ENCODE measurements around the gene DHX8. TPM values are rescaled to one million over a fixed set of nuclear protein-coding genes. Genes with fewer than 3 reads are reported as not detected.

The DHX8 gene
- total and polyA plus RNA-seq, 2 of the 8 experiments (the other 6 are each of a cell fraction or from before 2014, with no cell fraction given) = 30.5 to 59.4 TPM

DNA sequence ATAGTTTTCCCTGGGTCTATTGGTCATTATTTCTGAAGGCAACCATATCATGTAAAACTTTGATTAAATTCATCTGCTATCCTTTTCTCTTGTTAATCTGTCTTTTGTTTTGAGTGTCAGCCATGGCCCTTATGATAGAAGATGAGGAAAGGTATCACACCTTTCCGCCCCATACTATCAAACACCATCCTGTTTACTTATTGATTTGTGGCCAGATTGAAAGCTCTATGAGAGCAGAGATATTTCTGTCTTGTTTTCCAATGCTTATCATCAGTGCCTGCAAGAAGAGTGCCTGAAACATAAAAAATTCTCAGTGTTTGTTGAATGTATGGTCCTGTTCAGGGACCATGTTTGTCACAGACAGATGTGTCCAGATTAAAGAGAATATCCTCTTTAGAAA, 22.6 kb upstream of the DHX8 start (continued):
- TF ChIP-seq, protein P1, sequence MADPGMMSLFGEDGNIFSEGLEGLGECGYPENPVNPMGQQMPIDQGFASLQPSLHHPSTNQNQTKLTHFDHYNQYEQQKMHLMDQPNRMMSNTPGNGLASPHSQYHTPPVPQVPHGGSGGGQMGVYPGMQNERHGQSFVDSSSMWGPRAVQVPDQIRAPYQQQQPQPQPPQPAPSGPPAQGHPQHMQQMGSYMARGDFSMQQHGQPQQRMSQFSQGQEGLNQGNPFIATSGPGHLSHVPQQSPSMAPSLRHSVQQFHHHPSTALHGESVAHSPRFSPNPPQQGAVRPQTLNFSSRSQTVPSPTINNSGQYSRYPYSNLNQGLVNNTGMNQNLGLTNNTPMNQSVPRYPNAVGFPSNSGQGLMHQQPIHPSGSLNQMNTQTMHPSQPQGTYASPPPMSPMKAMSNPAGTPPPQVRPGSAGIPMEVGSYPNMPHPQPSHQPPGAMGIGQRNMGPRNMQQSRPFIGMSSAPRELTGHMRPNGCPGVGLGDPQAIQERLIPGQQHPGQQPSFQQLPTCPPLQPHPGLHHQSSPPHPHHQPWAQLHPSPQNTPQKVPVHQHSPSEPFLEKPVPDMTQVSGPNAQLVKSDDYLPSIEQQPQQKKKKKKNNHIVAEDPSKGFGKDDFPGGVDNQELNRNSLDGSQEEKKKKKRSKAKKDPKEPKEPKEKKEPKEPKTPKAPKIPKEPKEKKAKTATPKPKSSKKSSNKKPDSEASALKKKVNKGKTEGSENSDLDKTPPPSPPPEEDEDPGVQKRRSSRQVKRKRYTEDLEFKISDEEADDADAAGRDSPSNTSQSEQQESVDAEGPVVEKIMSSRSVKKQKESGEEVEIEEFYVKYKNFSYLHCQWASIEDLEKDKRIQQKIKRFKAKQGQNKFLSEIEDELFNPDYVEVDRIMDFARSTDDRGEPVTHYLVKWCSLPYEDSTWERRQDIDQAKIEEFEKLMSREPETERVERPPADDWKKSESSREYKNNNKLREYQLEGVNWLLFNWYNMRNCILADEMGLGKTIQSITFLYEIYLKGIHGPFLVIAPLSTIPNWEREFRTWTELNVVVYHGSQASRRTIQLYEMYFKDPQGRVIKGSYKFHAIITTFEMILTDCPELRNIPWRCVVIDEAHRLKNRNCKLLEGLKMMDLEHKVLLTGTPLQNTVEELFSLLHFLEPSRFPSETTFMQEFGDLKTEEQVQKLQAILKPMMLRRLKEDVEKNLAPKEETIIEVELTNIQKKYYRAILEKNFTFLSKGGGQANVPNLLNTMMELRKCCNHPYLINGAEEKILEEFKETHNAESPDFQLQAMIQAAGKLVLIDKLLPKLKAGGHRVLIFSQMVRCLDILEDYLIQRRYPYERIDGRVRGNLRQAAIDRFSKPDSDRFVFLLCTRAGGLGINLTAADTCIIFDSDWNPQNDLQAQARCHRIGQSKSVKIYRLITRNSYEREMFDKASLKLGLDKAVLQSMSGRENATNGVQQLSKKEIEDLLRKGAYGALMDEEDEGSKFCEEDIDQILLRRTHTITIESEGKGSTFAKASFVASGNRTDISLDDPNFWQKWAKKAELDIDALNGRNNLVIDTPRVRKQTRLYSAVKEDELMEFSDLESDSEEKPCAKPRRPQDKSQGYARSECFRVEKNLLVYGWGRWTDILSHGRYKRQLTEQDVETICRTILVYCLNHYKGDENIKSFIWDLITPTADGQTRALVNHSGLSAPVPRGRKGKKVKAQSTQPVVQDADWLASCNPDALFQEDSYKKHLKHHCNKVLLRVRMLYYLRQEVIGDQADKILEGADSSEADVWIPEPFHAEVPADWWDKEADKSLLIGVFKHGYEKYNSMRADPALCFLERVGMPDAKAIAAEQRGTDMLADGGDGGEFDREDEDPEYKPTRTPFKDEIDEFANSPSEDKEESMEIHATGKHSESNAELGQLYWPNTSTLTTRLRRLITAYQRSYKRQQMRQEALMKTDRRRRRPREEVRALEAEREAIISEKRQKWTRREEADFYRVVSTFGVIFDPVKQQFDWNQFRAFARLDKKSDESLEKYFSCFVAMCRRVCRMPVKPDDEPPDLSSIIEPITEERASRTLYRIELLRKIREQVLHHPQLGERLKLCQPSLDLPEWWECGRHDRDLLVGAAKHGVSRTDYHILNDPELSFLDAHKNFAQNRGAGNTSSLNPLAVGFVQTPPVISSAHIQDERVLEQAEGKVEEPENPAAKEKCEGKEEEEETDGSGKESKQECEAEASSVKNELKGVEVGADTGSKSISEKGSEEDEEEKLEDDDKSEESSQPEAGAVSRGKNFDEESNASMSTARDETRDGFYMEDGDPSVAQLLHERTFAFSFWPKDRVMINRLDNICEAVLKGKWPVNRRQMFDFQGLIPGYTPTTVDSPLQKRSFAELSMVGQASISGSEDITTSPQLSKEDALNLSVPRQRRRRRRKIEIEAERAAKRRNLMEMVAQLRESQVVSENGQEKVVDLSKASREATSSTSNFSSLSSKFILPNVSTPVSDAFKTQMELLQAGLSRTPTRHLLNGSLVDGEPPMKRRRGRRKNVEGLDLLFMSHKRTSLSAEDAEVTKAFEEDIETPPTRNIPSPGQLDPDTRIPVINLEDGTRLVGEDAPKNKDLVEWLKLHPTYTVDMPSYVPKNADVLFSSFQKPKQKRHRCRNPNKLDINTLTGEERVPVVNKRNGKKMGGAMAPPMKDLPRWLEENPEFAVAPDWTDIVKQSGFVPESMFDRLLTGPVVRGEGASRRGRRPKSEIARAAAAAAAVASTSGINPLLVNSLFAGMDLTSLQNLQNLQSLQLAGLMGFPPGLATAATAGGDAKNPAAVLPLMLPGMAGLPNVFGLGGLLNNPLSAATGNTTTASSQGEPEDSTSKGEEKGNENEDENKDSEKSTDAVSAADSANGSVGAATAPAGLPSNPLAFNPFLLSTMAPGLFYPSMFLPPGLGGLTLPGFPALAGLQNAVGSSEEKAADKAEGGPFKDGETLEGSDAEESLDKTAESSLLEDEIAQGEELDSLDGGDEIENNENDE (IDR thresholded peaks at IDR 0.05; ENCODE audit: insufficient replicate concordance, low read length) = no peak
- no peak for TF ChIP-seq TEAD4 (IDR thresholded peaks at IDR 0.05; ENCODE audit: low read depth, low read length)

Data from H1 (cell line).